Pancreas (tissue), 10 donors: ENCODE results near the gene IFRD2. TPM values are rescaled to one million over a fixed set of nuclear protein-coding genes. Genes with fewer than 3 reads are reported as not detected.

Experiments
- ATAC-seq, 4 donors: fragments of 200-7000 bp; cut with Tn5 transposase; one replicate each; pipeline versions ENCODE4 v1.8.0 to v1.9.1; 2020; ENCODE audit warnings: mild to moderate bottlenecking in 4 of 4, moderate library complexity in 4 of 4
- DNase-seq, 6 donors: peaks; one replicate each; pipeline ENCODE4 v3.0.0-alpha.2; 2020
- FAIRE-seq: peaks from 2 replicates; lab custom pipeline; 2012; peaks lifted over from hg19 to GRCh38; lab: Jason Lieb, UNC
- H3K27ac ChIP-seq, 4 donors: fragments of 200-600 bp; sonication (generic); 1 replicate in 3 of 4; 2 replicates in 1 of 4; pipeline versions ENCODE4 v1.5.0 to v1.8.0; 2020
- H3K27me3 ChIP-seq, 4 donors: fragments of 200-600 bp; one replicate each; pipeline ENCODE4 v1.8.0; 2021
- H3K36me3 ChIP-seq, 3 donors: fragments of 200-600 bp; sonication (generic) in 1 of 3; one replicate each; pipeline versions ENCODE4 v1.5.0 to v1.8.0; 2020 to 2021
- H3K4me1 ChIP-seq, 3 donors: fragments of 200-600 bp; one replicate each; pipeline ENCODE4 v1.8.0; 2021
- H3K4me3 ChIP-seq, 4 donors: fragments of 200-600 bp; sonication (generic) in 2 of 4; one replicate each; pipeline versions ENCODE4 v1.5.0 to v1.8.0; 2020 to 2021
- H3K9me3 ChIP-seq, 4 donors: fragments of 200-600 bp; one replicate each; pipeline ENCODE4 v1.8.0; 2021
- WGBS, 2 donors: extraction: QIAGEN DNeasy Blood & Tissue Kit; methylation state at CpG; one replicate each; pipeline ENCODE4 v1.1.7; 2013; 5-methylcytosine and 5-hydroxymethylcytosine counted together
- intact Hi-C, 3 donors: fragments of 100-400 bp; cut with DNase I; formaldehyde crosslinking; loops; one replicate each; pipeline versions ENCODE4 v1.11.1 to v1.14.2; 2022
- polyA plus RNA-seq, 2 donors: library from polyadenylated mRNA; stranded (reverse); fragments of 200-250 nt; gene quantifications; one replicate each; pipeline ENCODE4 v1.2.3, GENCODE V29; 2013
- total RNA-seq, 6 donors: library from RNA; stranded (reverse); fragmentation: NEBNext Ultra II Directional in 4 of 6; extraction: Animal tissue kit (Norgen Biotek cat#: 25700) in 4 of 6; gene quantifications; one replicate each; pipeline versions ENCODE4 v1.2.1 to v1.2.4, GENCODE V29; 2021 to 2023
- TF ChIP-seq, protein P1 (sequence below), 4 donors: fragments of 200-600 bp; sonication (generic) in 3 of 4; IDR thresholded peaks; one replicate each; pipeline versions ENCODE4 v1.5.0 to v1.8.0; 2021; ENCODE audit warnings: antibody characterized with exemption in 4 of 4
- donor health status: healthy with polysubstance abuse.
- donor health status: DM: no; HTN: no; CAD: no; lungs with moderate emphysema.
- donor health status: DM: no; HTN: no; CAD: no.
- donor health status: control.
- donor health status: control.
- donor health status: Bipolar disorder and iron deficiency.
- donor health status: DM: yes; HTN: yes; CAD: no.
- donor health status: DM: no; HTN: no; CAD: no.
- donor health status: DM: no; HTN: no; CAD: no.
- donor health status: DM: yes; HTN: yes; CAD: no.

Gene IFRD2
- total and polyA plus RNA-seq, 8 donors = 47.1 to 117 (median 59.5) TPM

DNA sequence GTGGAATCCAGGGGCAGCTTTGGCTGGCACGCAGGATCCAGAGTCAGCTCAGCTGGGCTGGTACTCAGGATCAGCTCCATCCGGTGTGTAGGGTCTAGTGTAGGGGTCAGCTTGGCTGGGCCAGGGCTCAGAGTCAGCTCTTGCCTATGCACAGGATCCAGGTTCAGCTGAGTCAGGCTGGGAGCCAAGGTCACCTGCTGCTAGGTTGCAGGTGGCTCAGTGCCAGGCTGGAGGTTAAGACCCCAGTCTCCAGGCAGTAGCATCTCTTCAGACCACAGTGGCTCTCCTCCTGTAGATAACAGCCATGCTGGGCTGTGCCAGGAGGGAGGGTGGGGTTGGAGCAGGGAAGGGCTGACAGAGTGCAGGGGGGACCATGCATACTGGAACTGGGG lies 5.2 kb upstream of the IFRD2 start:
- intact Hi-C loops = no loop called here
- DNase-seq (peak in 3 of 6 donors; percentile 52 to 84 (median 71)), ATAC-seq (no peak), FAIRE-seq (no peak)
- no peak overlapping the region for H3K27ac ChIP-seq
- H3K9me3 ChIP-seq = no peaks in the 10 kb centered on the region
- WGBS, 2 donors = 39 to 57% methylated on average over 2 of the region's 2 CpGs
- peaks cover 21 to 22% (median 21%) of the 10 kb centered on the region in 3 donors for H3K4me1 ChIP-seq
- TF ChIP-seq, protein P1, sequence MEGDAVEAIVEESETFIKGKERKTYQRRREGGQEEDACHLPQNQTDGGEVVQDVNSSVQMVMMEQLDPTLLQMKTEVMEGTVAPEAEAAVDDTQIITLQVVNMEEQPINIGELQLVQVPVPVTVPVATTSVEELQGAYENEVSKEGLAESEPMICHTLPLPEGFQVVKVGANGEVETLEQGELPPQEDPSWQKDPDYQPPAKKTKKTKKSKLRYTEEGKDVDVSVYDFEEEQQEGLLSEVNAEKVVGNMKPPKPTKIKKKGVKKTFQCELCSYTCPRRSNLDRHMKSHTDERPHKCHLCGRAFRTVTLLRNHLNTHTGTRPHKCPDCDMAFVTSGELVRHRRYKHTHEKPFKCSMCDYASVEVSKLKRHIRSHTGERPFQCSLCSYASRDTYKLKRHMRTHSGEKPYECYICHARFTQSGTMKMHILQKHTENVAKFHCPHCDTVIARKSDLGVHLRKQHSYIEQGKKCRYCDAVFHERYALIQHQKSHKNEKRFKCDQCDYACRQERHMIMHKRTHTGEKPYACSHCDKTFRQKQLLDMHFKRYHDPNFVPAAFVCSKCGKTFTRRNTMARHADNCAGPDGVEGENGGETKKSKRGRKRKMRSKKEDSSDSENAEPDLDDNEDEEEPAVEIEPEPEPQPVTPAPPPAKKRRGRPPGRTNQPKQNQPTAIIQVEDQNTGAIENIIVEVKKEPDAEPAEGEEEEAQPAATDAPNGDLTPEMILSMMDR (IDR thresholded peaks at IDR 0.05) = no peak
- no peak overlapping the region for H3K4me3 ChIP-seq
- H3K27me3 ChIP-seq = no peaks in the 10 kb centered on the region
- H3K36me3 ChIP-seq = no peaks in the 10 kb centered on the region

DNA sequence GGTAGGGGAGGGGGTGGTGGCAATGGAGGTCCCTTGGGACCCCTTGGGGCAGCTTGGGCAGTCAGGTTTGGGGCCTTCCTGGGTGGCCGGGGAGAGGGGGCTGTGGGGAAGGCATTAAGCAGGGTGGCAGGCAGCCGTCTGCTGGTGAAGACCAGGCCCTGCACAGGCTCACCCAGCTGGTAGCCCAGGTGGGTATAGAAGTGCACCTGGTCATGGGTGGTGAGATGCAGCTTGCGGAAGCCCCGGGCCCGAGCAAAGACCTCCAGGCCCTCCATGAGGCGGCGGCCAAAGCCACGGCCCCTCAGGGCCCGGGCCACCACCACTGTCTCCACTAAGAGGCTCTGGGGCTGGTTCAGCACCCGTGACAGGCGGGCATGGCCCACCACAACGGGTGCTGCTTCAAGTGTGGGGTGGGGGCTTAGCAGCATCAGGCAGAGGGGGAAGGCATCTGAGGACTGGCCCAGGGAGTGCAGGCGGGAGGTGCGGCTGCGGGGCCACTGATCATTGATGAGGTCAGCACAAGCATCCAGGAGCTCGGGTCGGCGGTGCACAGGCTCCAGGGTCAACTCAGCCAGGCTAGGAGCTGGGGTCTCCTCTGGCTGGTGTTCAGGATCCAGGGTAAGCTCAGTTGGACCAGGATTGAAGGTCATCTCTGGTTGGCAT lies 4.6 kb upstream of the IFRD2 start:
- no peak overlapping the region for H3K4me3 ChIP-seq
- no peak overlapping the region for H3K27ac ChIP-seq
- peaks cover 21 to 22% (median 21%) of the 10 kb centered on the region in 3 donors for H3K4me1 ChIP-seq
- intact Hi-C loops = no loop called here
- no peak for FAIRE-seq
- H3K9me3 ChIP-seq = no peaks in the 10 kb centered on the region
- H3K27me3 ChIP-seq = no peaks in the 10 kb centered on the region
- 88 to 89% methylated on average over 18 of the region's 18 CpGs for WGBS, 2 donors
- TF ChIP-seq, protein P1 (IDR thresholded peaks at IDR 0.05) = no peak
- peak in 2 of 6 donors; percentile 31 to 77 for DNase-seq
- no peaks in the 10 kb centered on the region for H3K36me3 ChIP-seq
- no peak for ATAC-seq

DNA sequence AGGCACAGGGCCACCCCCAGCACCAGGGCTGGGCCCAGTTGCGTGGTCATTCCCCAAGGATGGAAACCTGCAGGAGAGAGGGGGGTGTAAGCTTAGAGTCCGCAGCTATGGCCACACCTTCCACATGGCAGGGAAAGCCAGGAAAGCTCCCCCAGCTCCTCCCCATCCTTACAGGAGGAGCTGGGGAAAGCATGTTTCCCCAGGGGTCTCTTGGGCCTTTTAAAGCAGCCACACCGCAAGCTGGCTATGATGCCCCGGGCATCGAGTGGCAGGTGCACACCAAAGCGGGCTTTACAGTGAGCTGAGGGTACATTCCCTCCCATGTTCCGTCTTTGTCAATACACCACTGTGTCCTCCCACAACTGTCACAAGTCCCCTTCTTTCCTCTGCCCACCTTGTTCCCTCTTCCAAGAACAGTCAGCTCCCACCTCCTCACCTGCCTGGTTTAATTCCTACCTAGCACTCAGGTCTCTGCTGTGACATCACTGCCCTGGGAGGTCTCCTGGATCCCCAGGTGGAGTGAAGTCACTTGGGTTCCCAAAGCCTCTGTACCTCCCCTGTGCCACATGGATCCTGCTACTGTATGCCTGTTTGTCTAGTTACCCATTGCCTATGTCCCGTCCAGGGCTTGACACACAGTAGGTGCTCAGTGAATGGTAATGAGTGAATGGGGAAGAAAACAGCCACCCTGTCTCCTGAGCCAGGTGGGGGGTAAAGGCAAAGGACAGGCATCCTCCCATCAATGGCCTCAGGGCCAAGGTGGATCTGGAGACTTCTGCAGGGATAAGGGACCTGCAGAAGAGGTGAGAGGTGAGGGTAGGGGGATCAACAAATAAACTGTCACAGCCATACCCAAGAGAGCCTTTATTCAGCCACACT lies 3.6 kb upstream of the IFRD2 start:
- Histone ChIP-seq H3K27ac (no peak overlapping the region), H3K9me3 (no peaks in the 10 kb centered on the region), H3K4me3 (no peak overlapping the region), H3K4me1 (peaks cover 21 to 27% (median 21%) of the 10 kb centered on the region in 3 donors), H3K27me3 (no peaks in the 10 kb centered on the region), H3K36me3 (no peaks in the 10 kb centered on the region)
- DNase-seq (no peak), FAIRE-seq (no peak), ATAC-seq (no peak)
- WGBS, 2 donors = 87 to 94% methylated on average over 8 of the region's 8 CpGs
- intact Hi-C loops = no loop called here
- TF ChIP-seq, protein P1 (IDR thresholded peaks at IDR 0.05) = no peak

DNA sequence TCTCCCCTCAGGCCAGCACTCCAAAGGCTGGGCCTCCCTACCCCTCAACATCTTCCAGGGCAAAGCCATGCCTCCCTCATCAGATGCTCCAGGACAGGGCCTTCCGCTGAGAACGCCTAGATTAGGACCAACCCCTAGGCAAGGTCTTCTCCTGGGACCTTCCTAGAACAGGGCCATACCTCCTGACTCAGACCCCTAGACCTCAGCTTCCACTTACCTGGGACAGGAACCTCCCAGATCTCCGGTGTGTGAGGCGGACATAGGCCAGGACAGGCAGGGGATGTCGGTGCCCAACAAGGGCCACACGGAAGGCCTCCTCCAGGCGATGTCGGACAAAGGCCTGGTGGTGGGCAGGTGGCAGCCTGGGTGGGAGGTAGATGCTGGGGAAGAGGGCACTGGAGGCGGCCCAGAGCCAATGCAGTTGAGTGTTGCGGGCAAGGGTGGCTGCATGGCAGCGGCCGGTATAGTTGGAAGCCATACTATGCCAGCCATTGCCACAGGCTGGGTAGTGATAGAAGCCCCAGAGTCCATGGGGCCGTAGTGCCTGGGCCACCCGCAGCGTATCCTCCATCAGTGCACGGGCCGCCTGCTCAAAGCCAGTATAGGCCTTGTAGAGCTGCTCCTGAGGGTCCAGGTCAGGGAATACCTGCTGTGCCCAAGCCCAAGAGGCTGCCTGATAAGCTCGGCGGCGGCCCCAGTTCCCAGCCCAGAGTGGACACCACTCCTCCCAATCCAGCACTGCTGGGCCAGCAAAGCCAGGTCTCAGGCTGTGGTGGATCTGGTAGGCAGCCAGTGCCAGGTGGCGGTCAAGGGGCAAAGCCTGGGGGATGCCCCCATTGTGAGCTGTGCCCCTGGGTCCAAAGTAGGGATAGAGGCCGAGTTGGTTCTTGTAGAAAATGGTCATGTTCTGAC lies 2.5 kb upstream of the IFRD2 start:
- peaks cover 14 to 18% (median 16%) of the 10 kb centered on the region in 3 donors for H3K4me1 ChIP-seq
- intact Hi-C loops = no loop called here
- TF ChIP-seq, protein P1 (IDR thresholded peaks at IDR 0.05) = no peak
- H3K9me3 ChIP-seq = no peaks in the 10 kb centered on the region
- 91 to 93% methylated on average over 21 to 22 of the region's 22 CpGs for WGBS, 2 donors
- DNase-seq (peak in 2 of 6 donors; percentile 27 to 75), FAIRE-seq (no peak), ATAC-seq (no peak)
- H3K27me3 ChIP-seq = no peaks in the 10 kb centered on the region
- peaks cover 0 to 4% (median 4%) of the 10 kb centered on the region in 3 donors for H3K36me3 ChIP-seq
- H3K27ac ChIP-seq = no peak overlapping the region
- H3K4me3 ChIP-seq = no peak overlapping the region
